Measurements from ENCODE around the gene CUX1. TPM values are rescaled to one million over a fixed set of nuclear protein-coding genes. Genes with fewer than 3 reads are reported as not detected.

CUX1 gene
- total RNA-seq, 1 donor from 2014 or later = 18.3 TPM

DNA sequence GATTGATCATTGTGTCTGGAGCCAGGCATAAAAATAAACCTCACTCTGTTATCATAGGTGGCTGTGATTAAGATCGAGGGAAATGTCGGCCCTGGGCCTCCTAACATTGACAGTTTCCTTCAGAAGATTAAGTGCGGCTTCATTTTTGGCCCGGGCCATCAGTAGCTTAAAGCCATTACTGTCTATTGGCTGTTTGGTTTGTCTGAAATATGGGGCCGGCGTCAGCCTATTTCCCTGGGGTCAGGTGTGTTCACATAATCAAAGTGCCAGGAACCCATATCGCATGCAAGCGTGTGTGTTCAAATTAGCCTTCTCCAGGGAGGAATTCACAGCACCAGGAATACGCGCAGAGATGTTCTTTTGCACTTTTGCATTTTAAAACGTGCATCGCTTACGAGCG lies 114.7 kb downstream of the CUX1 start:
- H3K4me3 ChIP-seq (ENCODE audit: low read length in 3 of 3) = no peak overlapping the region
- H3K4me1 ChIP-seq (ENCODE audit: control insufficient read depth in 3 of 3, insufficient read depth in 3 of 3, low read length in 3 of 3) = peaks cover 25 to 33% (median 26%) of the 10 kb centered on the region in 3 donors
- no peak overlapping the region for H3K9ac ChIP-seq (ENCODE audit: low read depth in 1 of 3, low read length in 3 of 3)
- H3K9me3 ChIP-seq (ENCODE audit: control insufficient read depth in 3 of 3, low read length in 3 of 3) = peaks cover 0 to 5% (median 0%) of the 10 kb centered on the region in 3 donors
- H3K27me3 ChIP-seq (ENCODE audit: control insufficient read depth in 3 of 3, insufficient read depth in 3 of 3, low read length in 3 of 3) = no peaks in the 10 kb centered on the region
- H3K36me3 ChIP-seq (ENCODE audit: control insufficient read depth in 3 of 3, insufficient read depth in 3 of 3, low read length in 3 of 3) = no peaks in the 10 kb centered on the region
- no peak overlapping the region for H3K27ac ChIP-seq (ENCODE audit: low read depth, low read length)

DNA sequence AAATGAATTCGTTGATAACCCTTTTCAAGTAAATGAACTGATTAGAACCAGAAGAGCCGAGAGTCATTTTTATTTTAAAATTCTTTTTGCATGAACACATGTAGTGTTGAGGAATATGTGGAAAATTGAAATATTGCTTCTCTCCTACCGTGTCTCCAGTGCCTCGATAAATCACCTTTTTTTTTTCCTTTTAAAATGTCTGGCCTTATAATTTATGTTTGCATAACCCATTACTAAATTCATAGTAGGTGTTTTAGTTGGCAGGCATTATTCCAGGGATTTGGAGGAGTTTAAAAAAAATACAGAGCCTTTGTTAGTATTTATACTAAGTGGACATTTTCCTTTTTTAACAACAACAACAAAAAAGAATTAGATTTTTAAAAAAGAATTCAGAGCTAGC lies 115.6 kb downstream of the CUX1 start:
- H3K9me3 ChIP-seq (ENCODE audit: control insufficient read depth in 3 of 3, low read length in 3 of 3) = peaks cover 0 to 5% (median 0%) of the 10 kb centered on the region in 3 donors
- H3K27ac ChIP-seq (ENCODE audit: low read depth, low read length) = no peak overlapping the region

DNA sequence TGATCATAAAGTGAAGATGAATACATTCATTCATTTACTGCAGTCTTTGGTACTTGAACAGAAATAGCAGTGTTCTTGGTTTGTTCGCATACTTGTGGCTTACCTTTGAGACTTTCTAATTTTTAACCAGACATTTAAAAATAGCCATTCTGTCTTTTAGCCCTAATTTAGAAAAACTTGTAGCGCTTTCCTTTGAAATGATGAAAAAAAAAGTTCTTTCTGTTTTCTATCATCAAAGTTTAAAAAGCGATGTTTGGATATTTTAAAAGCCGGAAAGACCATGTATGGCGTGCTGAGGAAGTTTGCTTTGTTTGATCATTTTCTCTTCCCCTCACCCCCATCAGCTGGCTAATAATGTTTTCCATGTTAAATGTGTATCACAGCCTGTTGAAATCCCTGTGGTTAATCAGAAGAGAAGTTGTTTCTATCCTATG lies 116.3 kb downstream of the CUX1 start:
- peak overlapping the region; percentile 92 for H3K27ac ChIP-seq (ENCODE audit: low read depth, low read length)
- no peak overlapping the region for H3K4me3 ChIP-seq (ENCODE audit: low read length in 3 of 3)
- peaks cover 27 to 42% (median 33%) of the 10 kb centered on the region in 3 donors for H3K4me1 ChIP-seq (ENCODE audit: control insufficient read depth in 3 of 3, insufficient read depth in 3 of 3, low read length in 3 of 3)
- no peaks in the 10 kb centered on the region for H3K36me3 ChIP-seq (ENCODE audit: control insufficient read depth in 3 of 3, insufficient read depth in 3 of 3, low read length in 3 of 3)
- H3K27me3 ChIP-seq (ENCODE audit: control insufficient read depth in 3 of 3, insufficient read depth in 3 of 3, low read length in 3 of 3) = no peaks in the 10 kb centered on the region
- H3K9me3 ChIP-seq (ENCODE audit: control insufficient read depth in 3 of 3, low read length in 3 of 3) = peaks cover 0 to 5% (median 0%) of the 10 kb centered on the region in 3 donors
- H3K9ac ChIP-seq (ENCODE audit: low read depth in 1 of 3, low read length in 3 of 3) = peak overlapping the region in 1 of 3 donors; percentile 75

More for the DNA sequence above, 115.6 kb downstream of the CUX1 start:
- H3K4me1 ChIP-seq (ENCODE audit: control insufficient read depth in 3 of 3, insufficient read depth in 3 of 3, low read length in 3 of 3) = peaks cover 27 to 38% (median 33%) of the 10 kb centered on the region in 3 donors
- H3K27me3 ChIP-seq (ENCODE audit: control insufficient read depth in 3 of 3, insufficient read depth in 3 of 3, low read length in 3 of 3) = no peaks in the 10 kb centered on the region
- H3K4me3 ChIP-seq (ENCODE audit: low read length in 3 of 3) = no peak overlapping the region
- H3K36me3 ChIP-seq (ENCODE audit: control insufficient read depth in 3 of 3, insufficient read depth in 3 of 3, low read length in 3 of 3) = no peaks in the 10 kb centered on the region
- no peak overlapping the region for H3K9ac ChIP-seq (ENCODE audit: low read depth in 1 of 3, low read length in 3 of 3)

DNA sequence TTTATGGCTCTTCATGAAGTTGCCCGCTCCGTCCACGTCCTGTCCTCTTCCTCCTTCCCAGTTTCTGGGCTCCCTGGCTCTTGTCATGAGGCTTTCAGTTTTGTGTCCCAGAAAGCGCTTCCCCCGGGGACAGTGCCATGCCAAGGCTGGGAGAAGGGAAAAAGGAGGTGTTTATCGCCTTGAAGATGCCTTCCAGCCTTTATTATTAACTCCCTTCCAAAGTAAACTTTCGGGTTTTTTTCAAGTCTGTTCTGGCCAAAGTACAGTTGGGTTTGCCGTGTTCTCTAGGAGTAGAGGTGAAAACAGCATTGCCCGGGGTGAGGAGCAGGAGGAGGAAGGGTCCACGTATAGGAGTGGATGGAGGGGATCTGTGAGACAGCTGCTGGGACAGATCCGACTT lies 117.2 kb downstream of the CUX1 start:
- Histone ChIP-seq H3K9ac (ENCODE audit: low read depth in 1 of 3, low read length in 3 of 3) (peak overlapping the region; percentile 48 to 75 (median 68)), H3K36me3 (ENCODE audit: control insufficient read depth in 3 of 3, insufficient read depth in 3 of 3, low read length in 3 of 3) (no peaks in the 10 kb centered on the region), H3K9me3 (ENCODE audit: control insufficient read depth in 3 of 3, low read length in 3 of 3) (peaks cover 0 to 5% (median 0%) of the 10 kb centered on the region in 3 donors), H3K4me1 (ENCODE audit: control insufficient read depth in 3 of 3, insufficient read depth in 3 of 3, low read length in 3 of 3) (peaks cover 27 to 42% (median 33%) of the 10 kb centered on the region in 3 donors), H3K27ac (ENCODE audit: low read depth, low read length) (peak overlapping the region; percentile 92), H3K4me3 (ENCODE audit: low read length in 3 of 3) (peak overlapping the region; percentile 16 to 44 (median 32)), H3K27me3 (ENCODE audit: control insufficient read depth in 3 of 3, insufficient read depth in 3 of 3, low read length in 3 of 3) (no peaks in the 10 kb centered on the region)

DNA sequence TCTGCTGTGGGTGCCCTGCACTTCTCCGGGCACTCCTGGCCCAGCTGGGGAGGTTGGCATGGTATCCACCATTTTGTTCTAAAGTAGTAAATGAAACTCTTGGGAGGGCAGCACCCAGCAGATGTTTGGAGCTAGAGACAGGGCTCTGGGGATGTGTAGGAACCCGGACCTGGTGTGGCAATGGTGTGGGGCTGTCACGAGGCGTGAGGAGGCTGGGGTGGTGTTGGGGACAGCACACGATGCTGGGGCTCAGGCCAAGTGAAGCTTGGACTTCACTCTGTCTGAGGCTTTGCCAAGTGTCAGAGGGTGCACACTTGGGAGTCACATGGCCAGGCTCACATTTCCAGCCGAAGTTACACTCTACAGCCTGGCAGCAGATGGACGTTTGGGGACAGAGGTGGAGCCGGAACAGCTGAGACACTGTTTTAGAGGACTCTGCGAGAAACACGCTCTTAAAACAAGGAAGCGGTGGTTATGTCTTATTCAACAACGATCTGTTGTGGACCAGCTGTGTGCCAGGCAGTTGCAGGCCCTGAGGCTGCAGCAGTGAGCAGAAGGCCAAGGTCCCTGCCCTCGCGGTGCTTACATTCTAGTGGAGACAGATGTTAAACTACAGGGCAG lies 118.2 kb downstream of the CUX1 start:
- H3K27ac ChIP-seq (ENCODE audit: low read depth, low read length) = peak overlapping the region; percentile 92
- H3K4me1 ChIP-seq (ENCODE audit: control insufficient read depth in 3 of 3, insufficient read depth in 3 of 3, low read length in 3 of 3) = peaks cover 29 to 46% (median 38%) of the 10 kb centered on the region in 3 donors
- peak overlapping the region; percentile 65 to 73 (median 66) for H3K4me3 ChIP-seq (ENCODE audit: low read length in 3 of 3)
- H3K36me3 ChIP-seq (ENCODE audit: control insufficient read depth in 3 of 3, insufficient read depth in 3 of 3, low read length in 3 of 3) = no peaks in the 10 kb centered on the region
- no peaks in the 10 kb centered on the region for H3K9me3 ChIP-seq (ENCODE audit: control insufficient read depth in 3 of 3, low read length in 3 of 3)
- H3K27me3 ChIP-seq (ENCODE audit: control insufficient read depth in 3 of 3, insufficient read depth in 3 of 3, low read length in 3 of 3) = no peaks in the 10 kb centered on the region
- peak overlapping the region; percentile 70 to 87 (median 75) for H3K9ac ChIP-seq (ENCODE audit: low read depth in 1 of 3, low read length in 3 of 3)

DNA sequence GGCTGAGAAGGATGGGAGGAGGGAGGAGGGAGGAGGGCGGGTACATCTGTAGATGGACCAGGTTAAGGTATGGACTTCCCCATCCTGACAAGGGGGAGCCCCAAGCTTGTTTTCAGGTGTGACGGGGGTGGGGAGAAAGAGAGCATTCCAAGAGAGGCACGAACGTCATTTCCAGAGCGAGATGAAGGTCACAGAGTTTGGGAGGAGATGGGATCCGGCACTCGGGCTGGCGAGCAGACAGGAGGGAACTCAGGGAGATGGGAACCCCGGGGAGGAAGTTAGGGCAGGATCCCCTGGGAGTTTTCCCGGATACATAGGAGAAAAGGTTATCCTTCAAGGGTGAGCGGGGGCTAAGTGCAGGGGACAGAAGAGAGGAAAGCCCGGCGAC lies 118.8 kb downstream of the CUX1 start:
- H3K4me3 ChIP-seq (ENCODE audit: low read length in 3 of 3) = peak overlapping the region; percentile 65 to 73 (median 66)
- peak overlapping the region; percentile 92 for H3K27ac ChIP-seq (ENCODE audit: low read depth, low read length)
- H3K9me3 ChIP-seq (ENCODE audit: control insufficient read depth in 3 of 3, low read length in 3 of 3) = no peaks in the 10 kb centered on the region
- peak overlapping the region; percentile 70 to 87 (median 75) for H3K9ac ChIP-seq (ENCODE audit: low read depth in 1 of 3, low read length in 3 of 3)
- no peaks in the 10 kb centered on the region for H3K27me3 ChIP-seq (ENCODE audit: control insufficient read depth in 3 of 3, insufficient read depth in 3 of 3, low read length in 3 of 3)
- no peaks in the 10 kb centered on the region for H3K36me3 ChIP-seq (ENCODE audit: control insufficient read depth in 3 of 3, insufficient read depth in 3 of 3, low read length in 3 of 3)
- peaks cover 35 to 52% (median 44%) of the 10 kb centered on the region in 3 donors for H3K4me1 ChIP-seq (ENCODE audit: control insufficient read depth in 3 of 3, insufficient read depth in 3 of 3, low read length in 3 of 3)

DNA sequence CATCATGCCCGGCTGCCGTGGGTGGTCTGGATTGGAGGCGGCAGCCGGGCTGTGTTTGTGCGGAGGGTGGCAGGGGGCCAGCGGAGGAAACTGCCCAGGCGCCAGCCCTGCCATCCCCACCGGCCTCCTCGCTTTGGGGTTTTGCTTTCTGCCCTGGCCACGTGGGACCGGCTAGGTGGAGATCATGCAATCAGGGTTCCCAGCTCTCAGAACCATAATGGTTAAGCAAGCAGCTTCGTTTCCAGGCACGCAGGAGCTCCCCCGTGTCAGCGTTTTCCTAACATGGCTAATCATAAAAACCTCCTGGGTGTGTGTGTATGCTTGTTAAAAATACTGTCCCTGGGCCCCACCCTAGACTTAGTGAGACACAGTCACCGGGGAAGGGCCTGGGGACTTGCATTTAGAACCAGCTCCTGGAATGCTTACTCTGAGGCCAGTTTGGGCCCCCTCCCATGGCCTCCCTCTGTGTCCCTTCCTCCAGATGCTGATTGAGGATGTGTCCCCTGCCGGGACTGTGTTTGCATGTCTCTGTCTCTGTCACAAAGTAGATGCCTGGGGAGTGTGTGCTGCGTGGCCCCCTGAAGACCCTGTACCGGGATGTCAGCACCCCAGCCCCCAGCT lies 119.3 kb downstream of the CUX1 start:
- no peaks in the 10 kb centered on the region for H3K9me3 ChIP-seq (ENCODE audit: control insufficient read depth in 3 of 3, low read length in 3 of 3)
- H3K4me3 ChIP-seq (ENCODE audit: low read length in 3 of 3) = peak overlapping the region; percentile 65 to 73 (median 66)
- peaks cover 40 to 57% (median 49%) of the 10 kb centered on the region in 3 donors for H3K4me1 ChIP-seq (ENCODE audit: control insufficient read depth in 3 of 3, insufficient read depth in 3 of 3, low read length in 3 of 3)
- H3K27me3 ChIP-seq (ENCODE audit: control insufficient read depth in 3 of 3, insufficient read depth in 3 of 3, low read length in 3 of 3) = no peaks in the 10 kb centered on the region
- H3K9ac ChIP-seq (ENCODE audit: low read depth in 1 of 3, low read length in 3 of 3) = peak overlapping the region; percentile 70 to 87 (median 75)
- no peaks in the 10 kb centered on the region for H3K36me3 ChIP-seq (ENCODE audit: control insufficient read depth in 3 of 3, insufficient read depth in 3 of 3, low read length in 3 of 3)
- H3K27ac ChIP-seq (ENCODE audit: low read depth, low read length) = peak overlapping the region; percentile 92

DNA sequence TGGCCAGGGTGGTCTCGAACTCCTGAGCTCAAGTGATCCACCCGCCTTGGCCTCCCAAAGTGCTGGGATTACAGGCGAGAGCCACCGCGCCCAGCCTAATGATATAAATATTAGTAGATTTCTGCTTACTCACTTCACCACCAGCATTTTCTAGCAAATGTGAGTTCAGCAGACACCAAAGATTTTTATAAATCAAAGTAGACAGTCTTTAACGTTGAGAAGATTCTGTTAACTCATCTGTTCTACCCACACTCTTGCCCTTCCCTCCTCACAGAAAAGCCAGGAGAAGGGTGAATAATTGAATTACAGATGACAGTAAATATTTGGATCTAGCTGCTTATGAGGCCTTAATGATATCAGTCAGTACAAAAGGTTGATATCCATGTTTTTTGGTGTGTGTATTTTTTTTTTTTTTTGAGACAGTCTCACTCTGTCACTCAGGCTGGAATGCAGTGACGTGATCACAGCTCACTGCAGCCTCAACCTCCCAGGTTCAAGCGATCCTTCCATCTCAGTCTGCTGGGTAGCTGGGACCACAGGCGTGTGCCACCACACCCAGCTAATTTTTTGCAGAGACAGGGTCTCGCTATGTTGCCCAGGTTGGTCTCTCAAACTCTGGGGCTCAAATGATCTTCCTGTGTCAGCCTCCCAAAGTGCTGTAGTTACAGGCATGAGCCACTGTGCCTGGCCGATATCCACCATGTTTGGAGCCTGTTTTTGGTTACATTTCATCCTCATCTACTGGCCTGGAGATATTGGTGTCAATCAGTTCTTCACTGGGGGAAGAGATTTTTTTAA lies 120.5 kb downstream of the CUX1 start:
- H3K4me1 ChIP-seq (ENCODE audit: control insufficient read depth in 3 of 3, insufficient read depth in 3 of 3, low read length in 3 of 3) = peaks cover 50 to 68% (median 60%) of the 10 kb centered on the region in 3 donors
- peak overlapping the region in 1 of 3 donors; percentile 87 for H3K9ac ChIP-seq (ENCODE audit: low read depth in 1 of 3, low read length in 3 of 3)
- H3K9me3 ChIP-seq (ENCODE audit: control insufficient read depth in 3 of 3, low read length in 3 of 3) = no peaks in the 10 kb centered on the region
- H3K36me3 ChIP-seq (ENCODE audit: control insufficient read depth in 3 of 3, insufficient read depth in 3 of 3, low read length in 3 of 3) = no peaks in the 10 kb centered on the region
- H3K4me3 ChIP-seq (ENCODE audit: low read length in 3 of 3) = no peak overlapping the region
- no peaks in the 10 kb centered on the region for H3K27me3 ChIP-seq (ENCODE audit: control insufficient read depth in 3 of 3, insufficient read depth in 3 of 3, low read length in 3 of 3)
- peak overlapping the region; percentile 92 for H3K27ac ChIP-seq (ENCODE audit: low read depth, low read length)

DNA sequence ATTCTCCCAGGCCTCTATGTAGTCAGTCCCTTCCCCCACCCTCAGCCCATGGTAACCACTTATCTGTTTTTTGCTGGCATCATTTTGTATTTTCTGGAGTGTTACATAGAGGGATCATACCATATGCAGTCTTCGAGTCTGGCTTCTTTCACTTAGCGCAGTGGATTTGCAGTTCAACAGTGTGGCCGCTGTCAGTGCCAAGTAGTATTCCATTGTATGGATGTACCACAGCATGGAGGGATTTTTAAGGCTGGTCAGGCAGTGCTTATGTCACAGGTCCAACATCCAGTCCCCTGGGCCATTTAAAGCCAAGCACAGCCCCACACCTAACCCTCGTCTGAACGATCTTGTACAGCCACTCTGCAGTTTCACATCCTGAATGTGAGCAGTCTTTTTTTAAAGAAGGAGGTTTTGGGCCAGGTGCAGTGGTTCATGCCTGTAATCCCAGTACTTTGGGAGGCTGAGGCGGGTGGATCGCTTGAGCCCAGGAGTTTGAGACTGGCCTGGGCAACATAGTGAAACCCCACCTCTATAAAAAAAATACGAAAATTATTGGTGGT lies 121.8 kb downstream of the CUX1 start:
- Histone ChIP-seq H3K36me3 (ENCODE audit: control insufficient read depth in 3 of 3, insufficient read depth in 3 of 3, low read length in 3 of 3) (no peaks in the 10 kb centered on the region), H3K4me1 (ENCODE audit: control insufficient read depth in 3 of 3, insufficient read depth in 3 of 3, low read length in 3 of 3) (peaks cover 55 to 73% (median 64%) of the 10 kb centered on the region in 3 donors), H3K27ac (ENCODE audit: low read depth, low read length) (peak overlapping the region; percentile 14), H3K9me3 (ENCODE audit: control insufficient read depth in 3 of 3, low read length in 3 of 3) (no peaks in the 10 kb centered on the region), H3K27me3 (ENCODE audit: control insufficient read depth in 3 of 3, insufficient read depth in 3 of 3, low read length in 3 of 3) (no peaks in the 10 kb centered on the region), H3K9ac (ENCODE audit: low read depth in 1 of 3, low read length in 3 of 3) (no peak overlapping the region), H3K4me3 (ENCODE audit: low read length in 3 of 3) (peak overlapping the region in 1 of 3 donors; percentile 22)

Measured in skeletal muscle tissue (tissue), 4 donors.